GM21390 (cell line): ENCODE results near the gene SMAGP.
"Not testable (repeated sequence)": the region's sequence is repeated elsewhere in the genome, so short reads cannot be mapped to it uniquely, and the experiment has no call there.

Experiments
- ATAC-seq: cut with Tn5 transposase; IDR thresholded peaks from one replicate; pipeline ENCODE4 v1.9.1; 2021; ENCODE audit not compliant: unreplicated experiment

Gene SMAGP

GRCh38 chr12:51265024-51265423 is 5.2 kb downstream of the SMAGP start:
- ATAC-seq, result peak; percentile 74

DNA sequence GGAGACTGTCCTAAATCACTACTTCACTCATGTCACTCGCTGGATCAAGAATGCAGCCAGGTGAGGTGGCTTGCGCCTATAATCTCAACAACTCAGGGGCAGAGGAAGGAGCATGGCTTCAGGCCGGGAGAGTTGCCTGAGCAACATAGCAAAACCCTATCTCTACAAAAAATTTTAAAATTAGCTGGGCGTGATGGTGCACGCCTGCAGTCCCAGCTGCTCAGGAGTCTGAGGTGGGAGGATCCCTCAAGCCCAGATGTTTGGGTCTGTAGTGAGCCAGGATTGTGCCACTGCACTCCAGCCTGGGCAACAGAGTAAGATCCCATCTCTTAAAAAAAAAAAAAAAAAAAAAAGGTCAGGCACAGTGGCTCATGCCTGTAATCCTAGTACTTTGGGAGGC is 5.9 kb downstream of the SMAGP start:
- ATAC-seq, result no peak

DNA sequence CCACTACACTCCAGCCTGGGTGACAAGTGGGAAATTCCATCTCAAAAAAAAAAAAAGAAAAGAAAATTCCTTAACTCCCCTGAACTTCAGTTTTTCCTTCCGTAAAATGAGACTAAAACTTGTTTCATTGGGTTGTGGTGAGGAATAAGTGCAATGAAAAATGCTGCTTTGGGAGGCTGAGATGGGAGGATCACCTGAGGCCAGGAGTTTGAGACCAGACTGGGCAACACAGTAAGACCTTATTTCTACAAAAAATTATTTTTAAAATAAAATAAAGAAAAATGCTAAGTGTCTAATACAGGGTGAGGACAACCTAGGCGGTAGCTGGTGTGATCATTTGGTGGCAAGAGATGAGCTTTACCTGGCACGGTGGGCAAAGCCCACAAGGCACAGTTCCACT is 6.9 kb downstream of the SMAGP start:
- ATAC-seq, result no peak

DNA sequence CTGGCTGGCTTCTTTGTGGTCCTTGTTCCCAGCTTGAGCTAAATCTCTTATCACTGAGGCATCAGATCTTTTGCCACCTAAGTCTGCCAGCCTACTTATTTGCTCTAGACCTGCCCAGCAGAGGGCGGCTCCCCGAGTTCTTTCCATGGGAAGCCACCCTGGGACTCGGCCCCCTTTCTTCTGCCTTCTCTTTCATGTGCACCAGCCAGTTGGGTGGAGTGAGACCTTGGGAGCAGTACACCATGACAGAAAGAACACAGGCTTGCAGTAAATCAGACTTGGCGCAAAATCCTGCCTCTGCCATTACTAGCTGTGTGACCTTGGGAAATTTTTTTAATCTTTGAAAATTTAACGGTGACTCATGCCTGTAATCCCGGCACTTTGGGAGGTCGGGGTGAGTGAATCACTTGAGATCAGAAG is 7.4 kb downstream of the SMAGP start:
- no peak for ATAC-seq

GRCh38 chr12:51259600-51259999 is 10.6 kb downstream of the SMAGP start:
- ATAC-seq, result not testable (repeated sequence)

DNA sequence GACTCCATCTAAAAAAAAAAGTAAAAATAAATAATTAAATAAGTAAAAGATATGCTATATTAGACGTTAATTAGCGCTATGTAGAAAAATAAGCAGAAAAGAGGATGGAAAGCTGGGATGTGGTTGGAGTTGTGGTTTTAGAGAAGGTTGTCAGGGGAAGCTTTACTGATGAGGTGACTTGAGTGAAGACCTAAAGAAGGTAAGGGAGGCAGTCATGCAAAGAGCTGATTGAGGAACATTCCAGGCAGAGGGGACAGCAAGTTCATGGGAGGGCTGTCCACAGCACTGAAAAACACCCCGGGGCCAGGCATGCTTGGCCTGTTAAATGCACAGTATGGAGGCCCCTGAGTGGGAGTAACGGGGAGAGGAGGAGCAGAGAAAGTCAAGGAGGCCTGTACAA is 15.7 kb downstream of the SMAGP start:
- ATAC-seq, result no peak

GRCh38 chr12:51253276-51253675 is 16.9 kb downstream of the SMAGP start:
- no peak for ATAC-seq

DNA sequence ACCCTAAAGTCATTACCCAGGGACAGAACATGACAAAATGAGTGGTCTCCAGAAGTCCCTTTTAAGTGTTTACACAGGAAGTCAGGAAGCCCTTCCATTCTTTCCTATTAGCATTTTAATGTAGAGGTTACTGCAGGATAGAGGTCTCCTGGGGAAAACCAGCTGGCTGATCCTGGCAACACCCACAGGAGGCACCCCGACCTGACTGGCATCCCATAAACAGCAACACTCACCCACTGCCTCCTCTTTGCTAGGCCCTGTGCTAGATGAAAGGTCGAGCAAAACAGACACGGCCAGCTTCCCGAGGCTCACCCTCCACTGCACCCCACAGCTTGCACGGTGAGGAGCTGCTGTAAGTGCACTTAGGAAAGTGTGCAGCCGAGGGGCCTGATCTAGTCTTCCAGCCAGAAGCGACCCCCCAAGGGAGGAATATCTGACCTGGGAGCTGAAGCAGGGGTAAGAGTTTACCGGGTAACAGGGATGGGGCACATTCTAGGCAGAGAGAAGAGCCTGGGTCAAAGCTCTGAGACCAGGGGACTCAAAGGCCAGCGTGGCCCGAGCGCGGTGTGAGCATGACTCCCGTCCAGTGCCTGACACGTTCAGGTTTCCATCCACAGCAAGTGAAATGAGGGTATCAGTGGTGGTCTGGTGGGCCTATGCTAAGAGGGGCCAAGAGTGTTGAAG is 22.6 kb downstream of the SMAGP start:
- ATAC-seq, result no peak

DNA sequence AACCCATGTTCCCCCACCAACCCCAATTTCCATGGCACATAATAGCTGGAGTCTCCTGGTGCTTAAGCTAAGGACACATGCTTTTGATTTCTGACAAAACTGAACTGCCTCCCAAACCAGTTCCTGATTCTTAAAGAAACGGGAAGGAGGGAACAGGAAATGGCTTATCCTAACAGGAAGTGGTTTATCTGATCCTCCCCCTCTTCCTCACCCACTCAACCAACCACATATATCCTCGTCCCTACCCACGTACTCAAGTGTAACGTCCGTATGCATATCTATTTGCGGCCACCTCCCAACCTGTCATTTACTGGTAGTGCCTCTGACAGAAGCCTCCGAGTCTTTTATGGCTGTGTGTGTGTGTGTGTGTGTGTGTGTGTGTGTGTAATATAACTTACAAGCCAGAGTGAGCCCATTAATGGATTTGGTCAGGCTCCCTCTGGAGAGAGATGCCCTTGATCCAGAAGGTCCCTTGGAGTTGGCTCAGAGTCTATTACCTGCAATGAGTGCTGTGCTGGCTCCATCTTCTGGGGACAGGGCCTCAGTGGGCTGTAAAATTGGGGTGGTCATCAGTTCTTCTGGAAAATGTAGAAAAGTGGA is 23.9 kb downstream of the SMAGP start:
- ATAC-seq, result no peak

GRCh38 chr12:51245476-51246253 is 24.6 kb downstream of the SMAGP start:
- no peak for ATAC-seq

GRCh38 chr12:51244269-51244668 is 25.9 kb downstream of the SMAGP start:
- ATAC-seq, result no peak

- no peak for ATAC-seq
Observed at GRCh38 chr12:51242876-51243275, 27.3 kb downstream of the SMAGP start.

DNA sequence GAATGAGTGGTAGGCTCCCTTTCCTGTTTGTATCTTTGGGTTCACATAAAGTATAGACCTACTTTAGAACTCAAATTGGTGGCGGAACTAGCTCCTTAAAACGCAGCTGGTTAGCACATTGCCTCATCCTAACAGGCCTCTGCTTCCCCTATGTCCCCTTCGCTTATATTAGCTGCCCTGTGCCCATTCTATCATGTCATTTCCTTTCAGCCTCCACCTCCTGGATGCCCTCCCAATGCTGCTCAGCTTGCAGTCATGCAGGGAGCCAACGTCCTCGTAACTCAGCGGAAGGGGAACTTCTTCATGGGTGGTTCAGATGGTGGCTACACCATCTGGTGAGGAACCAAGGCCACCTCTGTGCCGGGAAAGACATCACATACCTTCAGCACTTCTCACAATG is 28.1 kb downstream of the SMAGP start:
- ATAC-seq, result no peak

- ATAC-seq, result no peak
Observed at GRCh38 chr12:51240971-51241370, 29.2 kb downstream of the SMAGP start.

DNA sequence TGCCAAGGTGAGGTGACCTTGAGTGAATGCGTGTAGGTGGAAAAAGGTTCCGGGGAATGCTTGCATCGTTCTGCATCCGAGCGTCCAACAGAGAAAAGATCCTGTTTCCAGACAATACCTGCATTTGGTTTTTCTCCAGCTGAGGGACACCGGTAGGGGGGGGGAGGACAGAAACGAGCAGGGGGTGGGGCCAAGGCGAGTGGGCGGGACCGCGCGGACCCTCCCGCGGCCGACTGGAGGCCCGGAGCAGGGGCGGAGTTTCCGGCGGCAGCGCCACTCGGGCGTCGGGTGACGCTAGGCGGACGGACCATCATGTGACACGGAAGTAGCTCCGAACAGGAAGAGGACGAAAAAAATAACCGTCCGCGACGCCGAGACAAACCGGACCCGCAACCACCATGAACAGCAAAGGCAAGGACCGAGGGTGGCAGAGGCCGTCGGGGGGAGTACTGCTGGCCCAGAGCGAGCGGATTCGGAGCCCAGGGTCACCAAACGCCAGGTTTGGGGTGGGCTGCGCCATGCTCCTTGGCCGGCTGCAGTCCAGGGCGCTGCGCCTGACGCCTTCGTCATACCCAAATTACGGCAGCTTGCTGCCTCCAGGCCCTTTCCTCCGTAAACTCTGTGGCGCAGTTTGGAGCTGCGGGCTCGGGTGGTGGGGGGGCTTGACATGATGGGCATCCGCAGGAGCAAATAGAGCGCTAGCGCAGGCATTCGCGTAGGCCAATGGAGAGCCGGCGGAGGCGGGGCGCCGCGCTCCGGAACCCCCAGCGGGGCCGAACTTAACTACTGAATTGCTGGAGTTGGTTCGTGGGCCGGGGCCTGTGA is 31.5 kb downstream of the SMAGP start, which contains the start of gene DAZAP2:
TSS of gene DAZAP2 (plus strand) at position 317 of the 825 bp plus-strand sequence. CDS start at position 399, 82 bp downstream.
- ATAC-seq, result peak; percentile 88

DNA sequence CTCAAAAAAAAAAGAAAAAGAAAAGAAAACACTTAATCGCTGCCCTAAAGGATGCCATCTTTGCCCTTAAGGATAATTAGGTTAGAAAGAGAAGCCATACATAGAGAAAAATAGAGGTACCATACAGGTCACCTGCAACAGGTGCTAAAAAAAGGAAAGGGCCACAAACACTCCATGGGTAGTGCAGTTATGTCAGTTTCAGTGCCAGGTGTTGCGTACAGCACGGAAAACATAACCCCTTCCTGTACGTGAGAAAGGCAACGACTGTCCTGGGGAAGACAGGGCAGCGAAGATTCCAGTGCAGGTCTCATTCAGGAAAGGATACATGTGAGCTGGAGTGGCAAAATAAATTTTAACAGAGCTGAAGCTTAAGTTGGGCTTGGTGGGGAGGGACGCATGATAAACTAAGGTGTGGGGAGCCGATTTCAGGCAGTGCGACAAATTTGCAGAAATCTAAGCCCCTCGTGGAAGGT is 32.1 kb downstream of the SMAGP start:
- ATAC-seq, result peak; percentile 6

GRCh38 chr12:51234530-51234929 is 35.7 kb downstream of the SMAGP start:
- no peak for ATAC-seq

DNA sequence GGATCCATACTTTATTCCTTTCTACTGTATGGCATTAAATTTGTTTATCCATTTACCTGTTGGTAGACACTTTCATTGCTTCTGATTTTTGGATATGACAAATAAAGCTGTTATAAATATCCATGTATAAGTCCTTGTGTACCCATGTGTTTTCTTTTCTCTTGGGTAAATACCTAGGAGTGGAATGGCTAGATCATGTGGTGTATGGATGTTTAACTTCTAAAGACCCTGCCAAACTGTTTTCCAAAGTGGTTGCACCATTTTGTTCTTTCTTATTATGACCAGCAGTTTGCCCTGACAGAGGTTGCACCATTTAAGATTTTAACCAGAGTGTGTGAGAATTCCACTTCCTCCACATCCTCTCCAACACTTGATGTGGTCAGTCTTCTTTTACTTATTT is 37.6 kb downstream of the SMAGP start:
- no peak for ATAC-seq

DNA sequence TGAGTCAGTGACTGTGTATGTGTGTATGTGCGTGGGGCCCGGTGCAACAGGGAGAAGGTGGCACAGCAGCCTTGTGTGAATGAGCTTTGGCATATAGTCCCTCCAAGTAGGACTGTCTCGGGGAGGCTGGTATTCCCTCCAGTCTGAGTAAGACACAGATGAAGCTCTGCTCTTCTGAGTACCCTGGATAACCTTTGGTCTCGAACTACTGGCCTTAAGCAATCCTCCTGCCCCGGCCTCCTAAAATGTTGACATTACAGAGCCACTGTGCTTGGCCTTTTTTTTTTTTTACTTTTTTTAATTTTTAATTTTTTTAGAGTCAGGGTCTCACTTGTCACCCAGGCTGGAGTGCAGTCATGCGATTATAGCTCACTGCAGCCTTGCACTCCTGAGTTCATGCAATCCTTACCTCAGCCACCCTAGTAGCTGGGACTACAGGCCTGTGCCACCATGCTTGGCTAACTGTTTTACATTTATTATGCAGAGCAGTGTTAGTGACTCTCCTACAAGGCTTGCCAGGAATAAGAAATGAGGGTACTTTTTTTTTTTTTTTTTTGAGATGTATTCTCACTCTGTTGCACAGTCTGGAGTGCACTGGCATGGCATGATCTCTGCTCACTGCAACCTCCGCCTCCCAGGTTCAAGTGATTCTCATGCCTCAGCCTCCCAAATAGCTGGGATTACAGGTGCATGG is 41.0 kb downstream of the SMAGP start:
- ATAC-seq, result no peak

DNA sequence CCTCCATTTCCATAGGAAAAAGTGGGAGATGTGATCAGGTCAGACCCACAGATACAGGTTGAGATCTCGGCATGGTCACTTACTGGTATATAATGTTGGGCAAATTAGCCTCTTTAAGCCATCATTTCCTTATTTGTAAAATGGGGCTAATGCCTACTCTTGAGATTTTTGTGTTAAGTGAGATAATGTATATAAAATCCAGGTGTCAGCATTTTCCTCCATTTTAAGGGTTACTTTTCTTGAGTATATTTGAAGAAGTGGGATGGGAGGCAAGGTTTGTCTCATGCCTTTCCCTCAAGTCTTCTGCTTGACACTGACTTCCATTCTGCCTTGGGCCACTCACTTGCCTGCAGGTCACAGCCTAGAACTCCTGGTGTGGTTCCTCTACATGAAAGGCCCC is 42.3 kb downstream of the SMAGP start:
- ATAC-seq, result no peak
